Neuronal stem cell (in vitro differentiated cells): ENCODE data around the gene GART.

Experiments used
- DNase-seq: peaks from one replicate; pipeline ENCODE4 v3.0.0-alpha.2; 2013; ENCODE audit warnings: low spot score
- H2AFZ ChIP-seq: one replicate; pipeline ENCODE4 v1.6.1; 2013; ENCODE audit warnings: mild to moderate bottlenecking, low read length, inconsistent platforms
- H2AK5ac ChIP-seq: 2 replicates; pipeline ENCODE4 v1.6.1; 2013; ENCODE audit warnings: low read depth, mild to moderate bottlenecking, inconsistent platforms, low read length, moderate library complexity, mixed read lengths
- H2BK120ac ChIP-seq: 2 replicates; pipeline ENCODE4 v1.6.1; 2013; ENCODE audit warnings: low read depth, mild to moderate bottlenecking, inconsistent platforms, low read length, moderate library complexity, mixed read lengths
- H2BK12ac ChIP-seq: one replicate; pipeline ENCODE4 v1.6.1; 2013; ENCODE audit warnings: low read length, inconsistent platforms
- H2BK15ac ChIP-seq: 2 replicates; pipeline ENCODE4 v1.6.1; 2013; ENCODE audit warnings: mild to moderate bottlenecking, low read length, inconsistent platforms, mixed read lengths
- H2BK5ac ChIP-seq: one replicate; pipeline ENCODE4 v1.6.1; 2013; ENCODE audit warnings: inconsistent platforms, mild to moderate bottlenecking, low read length, moderate library complexity
- H3K14ac ChIP-seq: one replicate; pipeline ENCODE4 v1.6.1; 2013; ENCODE audit warnings: low read length, inconsistent platforms
- H3K18ac ChIP-seq: 2 replicates; pipeline ENCODE4 v1.6.1; 2013; ENCODE audit warnings: low read length, inconsistent platforms
- H3K23ac ChIP-seq: 2 replicates; pipeline ENCODE4 v1.6.1; 2013; ENCODE audit warnings: low read depth, mild to moderate bottlenecking, mixed read lengths, low read length, inconsistent platforms; ENCODE audit not compliant: poor library complexity
- H3K27ac ChIP-seq: replicated peaks from 3 replicates; pipeline ENCODE4 v1.5.1; 2013; ENCODE audit warnings: low read length, inconsistent platforms
- H3K27me3 ChIP-seq, 3 experiments: 2 replicates each; pipeline ENCODE4 v1.6.1; 2013; ENCODE audit warnings: low read length in 3 of 3, mild to moderate bottlenecking in 2 of 3, inconsistent platforms in 1 of 3, low read depth in 1 of 3, mixed read lengths in 1 of 3, moderate library complexity in 1 of 3; ENCODE audit not compliant: control insufficient read depth in 3 of 3, insufficient read depth in 3 of 3
- H3K36me3 ChIP-seq, 2 donors: replicated peaks in 1 of 2; 2 replicates each; pipeline ENCODE4 v1.6.1; 2013; ENCODE audit warnings: low read length in 2 of 2; ENCODE audit not compliant: control insufficient read depth in 2 of 2, insufficient read depth in 2 of 2
- H3K4ac ChIP-seq: 2 replicates; pipeline ENCODE4 v1.6.1; 2013; ENCODE audit warnings: inconsistent platforms, mild to moderate bottlenecking, low read length, moderate library complexity
- H3K4me1 ChIP-seq, 2 donors: 1 replicate in 1 of 2; 2 replicates in 1 of 2; pipeline ENCODE4 v1.6.1; 2013; ENCODE audit warnings: low read length in 2 of 2, low read depth in 1 of 2; ENCODE audit not compliant: control insufficient read depth in 2 of 2, insufficient read depth in 1 of 2
- H3K4me2 ChIP-seq: one replicate; pipeline ENCODE4 v1.6.1; 2013; ENCODE audit warnings: mild to moderate bottlenecking, low read length, inconsistent platforms; ENCODE audit not compliant: insufficient read depth, poor library complexity, severe bottlenecking
- H3K4me3 ChIP-seq, 2 donors: 2 replicates each; pipeline ENCODE4 v1.5.1; 2013; ENCODE audit warnings: low read length in 2 of 2, mild to moderate bottlenecking in 2 of 2, inconsistent platforms in 1 of 2, moderate library complexity in 1 of 2
- H3K79me1 ChIP-seq: one replicate; pipeline ENCODE4 v1.6.1; 2013; ENCODE audit warnings: low read depth, mild to moderate bottlenecking, inconsistent platforms, low read length, moderate library complexity
- H3K9ac ChIP-seq: one replicate; pipeline ENCODE4 v1.6.1; 2013; ENCODE audit warnings: mild to moderate bottlenecking, low read depth, low read length, inconsistent platforms; ENCODE audit not compliant: poor library complexity
- H3K9me3 ChIP-seq, 2 donors: replicated peaks in 1 of 2; 2 replicates each; pipeline versions ENCODE3 to v1.6.1; 2013; ENCODE audit warnings: low read length in 2 of 2, mild to moderate bottlenecking in 2 of 2, inconsistent platforms in 1 of 2, low read depth in 1 of 2, mixed read lengths in 1 of 2, moderate library complexity in 1 of 2; ENCODE audit not compliant: control insufficient read depth in 2 of 2, insufficient read depth in 1 of 2
- H4K8ac ChIP-seq: one replicate; pipeline ENCODE4 v1.6.1; 2013; ENCODE audit warnings: low read depth, mild to moderate bottlenecking, inconsistent platforms, low read length, moderate library complexity
- H4K91ac ChIP-seq: one replicate; pipeline ENCODE4 v1.6.1; 2013; ENCODE audit warnings: low read length, low read depth, mild to moderate bottlenecking, inconsistent platforms; ENCODE audit not compliant: poor library complexity
- WGBS, 2 donors: extraction: QIAGEN DNeasy Blood & Tissue Kit; methylation state at CpG; one replicate each; pipeline ENCODE4 v1.1.7; 2013; ENCODE audit warnings: missing lambda C conversion rate in 2 of 2, mixed read lengths in 1 of 2; ENCODE audit not compliant: insufficient read length in 2 of 2, insufficient replicate concordance in 1 of 2; ENCODE audit errors: extremely low coverage in 2 of 2; 5-methylcytosine and 5-hydroxymethylcytosine counted together

Gene GART

DNA sequence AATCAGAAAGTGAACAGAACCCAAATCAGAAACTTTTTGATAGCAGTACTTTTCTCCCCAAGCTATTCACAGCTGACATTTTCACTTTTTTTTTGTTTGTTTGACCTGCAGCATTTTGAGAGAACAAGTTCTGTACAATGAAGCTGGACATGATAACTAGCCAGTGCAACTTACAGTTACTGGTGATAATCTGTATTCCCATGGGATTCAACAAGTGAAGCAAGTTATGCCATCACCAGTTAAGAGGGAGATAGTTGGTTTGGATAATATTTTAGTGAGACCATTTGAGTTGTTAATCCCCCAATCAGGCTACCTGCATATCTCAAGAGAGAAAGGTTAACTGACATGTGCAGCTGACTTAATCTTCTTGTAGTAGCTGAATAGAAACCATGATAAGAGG is 19.0 kb upstream of the GART start:
- Histone ChIP-seq H3K9ac (no peak overlapping the region), H3K27ac (no peak overlapping the region), H2BK15ac (no peak overlapping the region), H2BK12ac (no peak overlapping the region), H4K8ac (no peak overlapping the region), H3K79me1 (peaks cover 2% of the 10 kb centered on the region), H3K27me3 (no peaks in the 10 kb centered on the region), H3K4ac (no peak overlapping the region), H3K4me2 (no peak overlapping the region), H2AFZ (no peak overlapping the region), H3K23ac (no peak overlapping the region), H3K4me3 (no peak overlapping the region), H3K14ac (no peak overlapping the region), H3K4me1 (no peaks in the 10 kb centered on the region), H3K9me3 (peaks cover 0 to 4% of the 10 kb centered on the region in 2 donors), H2AK5ac (no peak overlapping the region), H2BK120ac (no peak overlapping the region), H3K36me3 (peaks cover 29 to 99% of the 10 kb centered on the region in 2 donors), H2BK5ac (no peak overlapping the region), H4K91ac (no peak overlapping the region), H3K18ac (no peak overlapping the region)
- DNase-seq, result no peak

DNA sequence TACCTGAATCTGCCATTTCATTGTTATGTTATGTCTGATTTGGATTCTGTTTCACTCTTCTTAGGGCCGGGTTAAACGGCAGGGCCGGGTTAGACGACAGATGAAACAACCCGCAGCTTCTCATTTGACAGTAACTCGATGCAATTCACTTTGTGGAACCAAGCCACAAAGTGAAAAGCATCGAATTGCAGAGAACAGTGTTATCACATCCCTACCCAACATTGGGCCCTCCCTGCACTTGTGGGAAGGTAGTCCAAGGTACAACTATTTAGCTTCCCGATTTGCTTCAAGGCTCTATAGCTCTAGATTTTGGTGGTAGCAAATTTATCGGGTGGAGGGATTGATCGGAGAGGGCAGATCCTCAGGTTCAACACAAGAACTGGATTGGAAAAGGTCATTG is 17.9 kb upstream of the GART start:
- no peak overlapping the region for H2BK120ac ChIP-seq
- no CpG with 5 or more reads among the region's 10 CpGs for WGBS, 2 donors
- H3K36me3 ChIP-seq, result peaks cover 31 to 98% of the 10 kb centered on the region in 2 donors

DNA sequence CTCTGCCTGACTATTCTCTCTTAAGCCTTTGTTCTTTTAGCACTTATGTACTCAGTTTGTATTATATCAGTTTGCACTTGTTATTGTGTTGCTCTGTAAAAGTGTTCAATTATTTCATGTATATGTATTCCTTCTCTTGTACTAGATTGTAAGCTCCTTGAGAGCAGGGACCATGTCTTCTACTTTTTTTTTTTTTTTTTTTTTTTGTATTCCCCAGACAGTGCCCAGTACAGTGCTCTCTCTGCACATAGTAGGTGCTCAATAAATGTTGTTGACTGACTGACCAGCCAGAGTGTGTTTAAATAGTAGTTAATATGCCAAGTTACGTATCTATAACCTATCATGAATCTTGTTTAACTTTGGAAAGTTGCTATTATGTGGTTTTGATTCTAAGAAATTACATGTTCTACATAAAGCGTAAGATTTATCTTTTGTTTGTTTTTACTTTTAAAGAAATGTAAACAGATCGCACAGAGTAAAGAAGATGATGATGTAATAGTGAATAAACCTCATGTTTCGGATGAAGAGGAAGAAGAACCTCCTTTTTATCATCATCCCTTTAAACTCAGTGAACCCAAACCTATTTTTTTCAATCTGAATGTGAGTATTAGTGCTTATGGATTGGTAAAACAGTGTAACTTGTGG is 17.0 kb upstream of the GART start:
- H2BK5ac ChIP-seq, result no peak overlapping the region
- no peak overlapping the region for H3K9ac ChIP-seq
- H3K14ac ChIP-seq, result no peak overlapping the region
- H2BK15ac ChIP-seq, result no peak overlapping the region
- no peak overlapping the region for H4K8ac ChIP-seq
- peaks cover 2% of the 10 kb centered on the region for H3K79me1 ChIP-seq
- H2AFZ ChIP-seq, result no peak overlapping the region
- WGBS, 2 donors, result no CpG with 5 or more reads among the region's 4 CpGs
- H3K36me3 ChIP-seq, result peaks cover 35 to 98% of the 10 kb centered on the region in 2 donors
- H2BK120ac ChIP-seq, result no peak overlapping the region
- H2AK5ac ChIP-seq, result no peak overlapping the region
- no peak for DNase-seq
- no peaks in the 10 kb centered on the region for H3K4me1 ChIP-seq
- no peak overlapping the region for H3K4ac ChIP-seq
- no peak overlapping the region for H3K27ac ChIP-seq
- no peak overlapping the region for H2BK12ac ChIP-seq
- no peak overlapping the region for H3K4me2 ChIP-seq
- peaks cover 0 to 12% of the 10 kb centered on the region in 2 donors for H3K9me3 ChIP-seq
- H3K27me3 ChIP-seq, result no peaks in the 10 kb centered on the region
- no peak overlapping the region for H3K23ac ChIP-seq
- no peak overlapping the region for H4K91ac ChIP-seq
- no peak overlapping the region for H3K18ac ChIP-seq
- no peak overlapping the region for H3K4me3 ChIP-seq

More for the DNA sequence above, 17.9 kb upstream of the GART start:
- no peak overlapping the region for H3K27ac ChIP-seq
- H3K14ac ChIP-seq, result no peak overlapping the region
- no peak overlapping the region for H3K4me3 ChIP-seq
- no peak overlapping the region for H2AK5ac ChIP-seq
- H4K8ac ChIP-seq, result no peak overlapping the region
- peaks cover 2% of the 10 kb centered on the region for H3K79me1 ChIP-seq
- no peak overlapping the region for H2BK15ac ChIP-seq
- no peak overlapping the region for H2BK12ac ChIP-seq
- no peak overlapping the region for H3K9ac ChIP-seq
- no peak overlapping the region for H3K4ac ChIP-seq
- no peak overlapping the region for H4K91ac ChIP-seq
- no peak overlapping the region for H3K23ac ChIP-seq
- DNase-seq, result no peak
- H3K27me3 ChIP-seq, result no peaks in the 10 kb centered on the region
- no peak overlapping the region for H2BK5ac ChIP-seq
- no peak overlapping the region for H3K18ac ChIP-seq
- H3K4me1 ChIP-seq, result no peaks in the 10 kb centered on the region
- H3K9me3 ChIP-seq, result peaks cover 0 to 4% of the 10 kb centered on the region in 2 donors
- H3K4me2 ChIP-seq, result no peak overlapping the region
- no peak overlapping the region for H2AFZ ChIP-seq

DNA sequence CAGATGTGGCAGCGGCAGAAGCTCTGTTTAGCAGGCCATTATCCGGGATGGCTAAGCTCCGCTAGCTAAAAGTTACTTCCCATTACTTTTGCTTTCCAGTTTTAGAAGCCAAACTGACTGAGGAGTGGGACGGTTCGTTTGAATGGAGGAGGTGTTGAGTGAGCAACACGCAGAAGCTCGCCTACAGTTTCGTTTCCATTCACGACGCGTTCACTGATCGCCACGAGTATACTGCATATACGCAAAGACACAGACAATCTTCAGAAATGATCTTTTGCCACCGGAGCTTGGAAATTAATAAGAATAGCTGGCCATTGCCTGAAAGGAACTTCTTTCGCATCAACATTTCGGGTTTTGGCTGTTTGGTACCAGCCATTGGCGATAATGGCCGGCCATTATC is 15.5 kb upstream of the GART start:
- Histone ChIP-seq H3K4ac (no peak overlapping the region), H3K36me3 (peaks cover 48 to 98% of the 10 kb centered on the region in 2 donors)

More for the DNA sequence above, 15.5 kb upstream of the GART start:
- H3K79me1 ChIP-seq, result peaks cover 7% of the 10 kb centered on the region
- no CpG with 5 or more reads among the region's 19 CpGs for WGBS, 2 donors
- H2AK5ac ChIP-seq, result no peak overlapping the region
- no peak overlapping the region for H3K9ac ChIP-seq
- H3K27me3 ChIP-seq, result no peaks in the 10 kb centered on the region
- DNase-seq, result no peak
- H3K4me1 ChIP-seq, result no peaks in the 10 kb centered on the region
- H3K14ac ChIP-seq, result no peak overlapping the region
- no peak overlapping the region for H4K91ac ChIP-seq
- H3K4me3 ChIP-seq, result no peak overlapping the region
- no peak overlapping the region for H2AFZ ChIP-seq
- H2BK5ac ChIP-seq, result no peak overlapping the region
- no peak overlapping the region for H2BK15ac ChIP-seq
- peaks cover 0 to 25% of the 10 kb centered on the region in 2 donors for H3K9me3 ChIP-seq
- no peak overlapping the region for H2BK120ac ChIP-seq
- no peak overlapping the region for H3K27ac ChIP-seq
- H3K18ac ChIP-seq, result no peak overlapping the region
- no peak overlapping the region for H4K8ac ChIP-seq
- no peak overlapping the region for H2BK12ac ChIP-seq
- H3K4me2 ChIP-seq, result no peak overlapping the region
- no peak overlapping the region for H3K23ac ChIP-seq
